ENCODE data around the gene RBM19. TPM values are rescaled to one million over a fixed set of nuclear protein-coding genes. Genes with fewer than 3 reads are reported as not detected.

The RBM19 gene
- total RNA-seq, 1 donor from 2014 or later: 77.0 TPM

GRCh38 chr12:113940357-113941207, 25.5 kb downstream of the RBM19 start:
- no peak for DNase-seq
- intact Hi-C loops (cut with micrococcal nuclease): no loop called here
- Mint-ChIP-seq H3K9me3 (no peaks in the 10 kb centered on the region), H3K36me3 (ENCODE audit: low read depth) (peaks cover 85% of the 10 kb centered on the region), H3K4me1 (no peaks in the 10 kb centered on the region), H3K4me3 (no peak overlapping the region), H3K27ac (no peak overlapping the region), H3K27me3 (no peaks in the 10 kb centered on the region)
- ChIA-PET POLR2A (no interaction called here), CTCF (no interaction called here)
- no peak for ATAC-seq (ENCODE audit: low read depth)
- TF ChIP-seq CTCF (IDR thresholded peaks at IDR 0.05): no peak

- TF ChIP-seq CTCF (IDR thresholded peaks at IDR 0.05): no peak
- Mint-ChIP-seq H3K27ac (no peak overlapping the region), H3K9me3 (no peaks in the 10 kb centered on the region), H3K4me1 (no peaks in the 10 kb centered on the region), H3K36me3 (ENCODE audit: low read depth) (peaks cover 85% of the 10 kb centered on the region), H3K4me3 (no peak overlapping the region), H3K27me3 (no peaks in the 10 kb centered on the region)
- CTCF ChIA-PET: no interaction called here
- intact Hi-C loops (cut with micrococcal nuclease): no loop called here
- POLR2A ChIA-PET: no interaction called here
- ATAC-seq (ENCODE audit: low read depth) (no peak), DNase-seq (no peak)
Measured at GRCh38 chr12:113939867-113940266, 26.3 kb downstream of the RBM19 start.

GRCh38 chr12:113938471-113938870, 27.7 kb downstream of the RBM19 start:
- CTCF ChIA-PET: no interaction called here
- intact Hi-C loops (cut with micrococcal nuclease): no loop called here
- H3K27ac Mint-ChIP-seq: no peak overlapping the region
- POLR2A ChIA-PET: no interaction called here
- ATAC-seq (ENCODE audit: low read depth) (no peak), DNase-seq (no peak)
- TF ChIP-seq CTCF (IDR thresholded peaks at IDR 0.05): no peak
- H3K4me1 Mint-ChIP-seq: no peaks in the 10 kb centered on the region
- no peaks in the 10 kb centered on the region for H3K27me3 Mint-ChIP-seq
- H3K36me3 Mint-ChIP-seq (ENCODE audit: low read depth): peaks cover 91% of the 10 kb centered on the region
- H3K9me3 Mint-ChIP-seq: no peaks in the 10 kb centered on the region
- no peak overlapping the region for H3K4me3 Mint-ChIP-seq

GRCh38 chr12:113936460-113936859, 29.7 kb downstream of the RBM19 start:
- intact Hi-C loops (cut with micrococcal nuclease): no loop called here

More at GRCh38 chr12:113936460-113936859, 29.7 kb downstream of the RBM19 start:
- Mint-ChIP-seq H3K27ac (no peak overlapping the region), H3K4me1 (no peaks in the 10 kb centered on the region), H3K36me3 (ENCODE audit: low read depth) (peaks cover 91% of the 10 kb centered on the region), H3K27me3 (no peaks in the 10 kb centered on the region), H3K9me3 (no peaks in the 10 kb centered on the region), H3K4me3 (no peak overlapping the region)
- CTCF ChIA-PET: no interaction called here
- DNase-seq (no peak), ATAC-seq (ENCODE audit: low read depth) (no peak)
- POLR2A ChIA-PET: no interaction called here
- no peak for TF ChIP-seq CTCF (IDR thresholded peaks at IDR 0.05)
